SU-DHL-6 (cell line): ENCODE results near the gene KRT8.

Source experiments
- H2AFZ ChIP-seq: fragments of 200-600 bp; sonication (generic); 2 replicates; pipeline ENCODE4 v1.6.1; 2014; ENCODE audit warnings: low read depth, mild to moderate bottlenecking, moderate library complexity, mixed read lengths, antibody characterized with exemption, low read length; ENCODE audit not compliant: severe bottlenecking
- H3F3A ChIP-seq: fragments of 200-600 bp; shearing (Covaris generic); 2 replicates; pipeline ENCODE4 v1.6.0; 2016; ENCODE audit warnings: antibody characterized with exemption, mild to moderate bottlenecking; ENCODE audit not compliant: insufficient read depth
- H3K27ac ChIP-seq: fragments of 200-600 bp; sonication (generic); 2 replicates; pipeline ENCODE4 v1.5.1; 2016; ENCODE audit warnings: low read depth, mild to moderate bottlenecking, low read length, moderate library complexity, mixed read lengths
- H3K27me3 ChIP-seq: fragments of 200-600 bp; sonication (generic), shearing (Covaris generic); 2 replicates; pipeline ENCODE4 v1.6.0; 2014; ENCODE audit warnings: mild to moderate bottlenecking, low read length
- H3K36me3 ChIP-seq: fragments of 200-600 bp; sonication (generic); 2 replicates; pipeline ENCODE4 v1.6.1; 2014; ENCODE audit warnings: mild to moderate bottlenecking, low read length, mixed read lengths
- H3K4me2 ChIP-seq: fragments of 300-600, 200-600 bp; shearing (Covaris generic), sonication (generic); 2 replicates; pipeline ENCODE4 v1.6.0; 2014; ENCODE audit warnings: low read length, low read depth, mild to moderate bottlenecking; ENCODE audit not compliant: poor library complexity, severe bottlenecking
- H3K4me3 ChIP-seq: fragments of 200-600 bp; sonication (generic); 2 replicates; pipeline ENCODE4 v1.5.1; 2014; ENCODE audit warnings: antibody characterized with exemption, low read length, mild to moderate bottlenecking, mixed read lengths; ENCODE audit not compliant: insufficient read depth, poor library complexity, severe bottlenecking
- H3K79me2 ChIP-seq: fragments of 200-600 bp; sonication (generic); 2 replicates; pipeline ENCODE4 v1.6.1; 2014; ENCODE audit warnings: mild to moderate bottlenecking, low read length, moderate library complexity; ENCODE audit not compliant: insufficient read depth
- H3K9ac ChIP-seq: fragments of 200-600 bp; sonication (generic); 2 replicates; pipeline ENCODE4 v1.7.0; 2014; ENCODE audit warnings: mild to moderate bottlenecking, low read length
- H3K9me2 ChIP-seq: fragments of 200-600 bp; sonication (generic); replicated peaks from 2 replicates; pipeline ENCODE4 v1.6.1; 2014; ENCODE audit warnings: low read length; ENCODE audit not compliant: insufficient read depth
- H3K9me3 ChIP-seq: fragments of 200-600 bp; sonication (generic); 2 replicates; pipeline ENCODE4 v1.6.1; 2014; ENCODE audit warnings: low read length, mixed read lengths; ENCODE audit not compliant: insufficient read depth
- H4K20me1 ChIP-seq: fragments of 200-600 bp; sonication (generic); 2 replicates; pipeline ENCODE4 v1.6.1; 2014; ENCODE audit warnings: low read depth, mild to moderate bottlenecking, antibody characterized with exemption, low read length, moderate library complexity, mixed read lengths
- CTCF ChIP-seq: fragments of 200-600 bp; sonication (generic); IDR thresholded peaks from one replicate; pipeline ENCODE4 v1.5.1; 2017; ENCODE audit warnings: antibody characterized with exemption, mild to moderate bottlenecking, low read length, moderate library complexity; ENCODE audit not compliant: insufficient read depth, poor library complexity, severe bottlenecking
- EZH2phosphoT487 ChIP-seq: fragments of 200-600 bp; sonication (generic), shearing (Covaris generic); conservative IDR thresholded peaks from 2 replicates; pipeline ENCODE4 v1.6.1; 2018; ENCODE audit warnings: mild to moderate bottlenecking, antibody characterized with exemption, low read length, moderate library complexity, mixed read lengths

KRT8 gene

GRCh38 chr12:52946334-52946733 lies 41.5 kb upstream of the KRT8 start:
- no peak overlapping the region for H3K27ac ChIP-seq
- H3F3A ChIP-seq, result no peaks in the 10 kb centered on the region
- H3K4me3 ChIP-seq, result no peak overlapping the region

GRCh38 chr12:52945389-52946232 lies 40.7 kb upstream of the KRT8 start:
- TF ChIP-seq EZH2phosphoT487 (no peak), CTCF (no peak)
- H2AFZ ChIP-seq, result no peak overlapping the region
- no peaks in the 10 kb centered on the region for H3K27me3 ChIP-seq
- no peak overlapping the region for H3K4me2 ChIP-seq
- no peak overlapping the region for H3K9ac ChIP-seq
- H3K27ac ChIP-seq, result no peak overlapping the region
- no peaks in the 10 kb centered on the region for H3K79me2 ChIP-seq
- no peaks in the 10 kb centered on the region for H3F3A ChIP-seq
- H3K9me2 ChIP-seq, result no peaks in the 10 kb centered on the region
- no peaks in the 10 kb centered on the region for H4K20me1 ChIP-seq
- no peaks in the 10 kb centered on the region for H3K36me3 ChIP-seq
- H3K4me3 ChIP-seq, result no peak overlapping the region
- H3K9me3 ChIP-seq, result no peaks in the 10 kb centered on the region

More at GRCh38 chr12:52946334-52946733, 41.5 kb upstream of the KRT8 start:
- Histone ChIP-seq H3K4me2 (no peak overlapping the region), H3K36me3 (no peaks in the 10 kb centered on the region), H3K79me2 (no peaks in the 10 kb centered on the region), H2AFZ (no peak overlapping the region), H3K27me3 (no peaks in the 10 kb centered on the region), H4K20me1 (no peaks in the 10 kb centered on the region), H3K9me2 (no peaks in the 10 kb centered on the region), H3K9me3 (no peaks in the 10 kb centered on the region), H3K9ac (no peak overlapping the region)
- TF ChIP-seq EZH2phosphoT487 (no peak), CTCF (no peak)

- Histone ChIP-seq H3K27ac (no peak overlapping the region), H3K9me3 (no peaks in the 10 kb centered on the region), H2AFZ (no peak overlapping the region), H3K9me2 (no peaks in the 10 kb centered on the region), H3K27me3 (no peaks in the 10 kb centered on the region), H3K4me2 (no peak overlapping the region), H3K9ac (no peak overlapping the region), H3K36me3 (no peaks in the 10 kb centered on the region), H4K20me1 (no peaks in the 10 kb centered on the region), H3F3A (no peaks in the 10 kb centered on the region), H3K79me2 (no peaks in the 10 kb centered on the region), H3K4me3 (no peak overlapping the region)
- TF ChIP-seq EZH2phosphoT487, result no peak
- TF ChIP-seq CTCF, result no peak
These were observed 40.0 kb upstream of the KRT8 start for GRCh38 chr12:52944683-52945388.
